CD4-positive, alpha-beta T cell treated with Interleukin-2 at 100 ng/mL for 4 hours (primary cell): Measurements from ENCODE around the gene SRPX2.

Experiments used
- DNase-seq: peaks from one replicate; pipeline ENCODE4 v3.0.0-alpha.2; 2020; ENCODE audit warnings: low spot score

Gene SRPX2

GRCh38 chrX:100650841-100651240, 6.8 kb downstream of the SRPX2 start:
- DNase-seq, result no peak

GRCh38 chrX:100652266-100652665, 8.3 kb downstream of the SRPX2 start:
- no peak for DNase-seq

- DNase-seq, result no peak
Measured at GRCh38 chrX:100654261-100654660, 10.3 kb downstream of the SRPX2 start.

- no peak for DNase-seq
Measured at GRCh38 chrX:100658941-100659381, 15.0 kb downstream of the SRPX2 start.

GRCh38 chrX:100659431-100660137, 15.6 kb downstream of the SRPX2 start:
- DNase-seq, result no peak

- DNase-seq, result no peak
Measured at GRCh38 chrX:100662170-100662569, 18.2 kb downstream of the SRPX2 start.

GRCh38 chrX:100662796-100663195, 18.8 kb downstream of the SRPX2 start:
- no peak for DNase-seq

- DNase-seq, result no peak
Measured at GRCh38 chrX:100663642-100664041, 19.6 kb downstream of the SRPX2 start.

GRCh38 chrX:100672966-100673365, 29.0 kb downstream of the SRPX2 start:
- no peak for DNase-seq

GRCh38 chrX:100673397-100673953, 29.5 kb downstream of the SRPX2 start:
- DNase-seq, result no peak

- no peak for DNase-seq
Measured at GRCh38 chrX:100674705-100675104, 30.7 kb downstream of the SRPX2 start.

GRCh38 chrX:100677611-100678181, 33.7 kb downstream of the SRPX2 start:
- no peak for DNase-seq

- DNase-seq, result no peak
Measured at GRCh38 chrX:100680756-100681155, 36.8 kb downstream of the SRPX2 start.

GRCh38 chrX:100681599-100681998, 37.6 kb downstream of the SRPX2 start:
- no peak for DNase-seq

GRCh38 chrX:100682939-100683338, 38.9 kb downstream of the SRPX2 start:
- no peak for DNase-seq

- peak; percentile 62 for DNase-seq
Measured at GRCh38 chrX:100685284-100685996, 41.4 kb downstream of the SRPX2 start.

- no peak for DNase-seq
Measured at GRCh38 chrX:100685997-100686305, 42.0 kb downstream of the SRPX2 start.

GRCh38 chrX:100687128-100687527, 43.1 kb downstream of the SRPX2 start:
- no peak for DNase-seq

GRCh38 chrX:100687546-100687945, 43.5 kb downstream of the SRPX2 start:
- DNase-seq, result no peak

- DNase-seq, result no peak
Measured at GRCh38 chrX:100695302-100695701, 51.3 kb downstream of the SRPX2 start.

- DNase-seq, result no peak
Measured at GRCh38 chrX:100695991-100696390, 52.0 kb downstream of the SRPX2 start.

- no peak for DNase-seq
Measured at GRCh38 chrX:100696699-100697351, 52.8 kb downstream of the SRPX2 start.

- no peak for DNase-seq
Measured at GRCh38 chrX:100698551-100698950, 54.6 kb downstream of the SRPX2 start.
